HepG2 (cell line): ENCODE data around the gene TAB2. TPM values are rescaled to one million over a fixed set of nuclear protein-coding genes. Genes with fewer than 3 reads are reported as not detected.

Experiments
- ATAC-seq: fragments of 200-7000 bp; cut with Tn5 transposase; 3 replicates; pipeline ENCODE4 v1.9.1; 2020; ENCODE audit warnings: mild to moderate bottlenecking, moderate library complexity
- BruUV-seq: library from RNA; stranded (reverse); fragments of 400-500 nt; replicated peaks from 2 replicates; lab custom pipeline; 2021; lab: Mats Ljungman, UMichigan
- CTCF ChIA-PET: fragments of 300-600 bp; formaldehyde crosslinking; extraction: SDS; loops from one replicate; lab custom pipeline; 2021; ENCODE audit warnings: low total read pairs, inconsistent platforms, low intra/inter-chr PET ratio; lab: Yijun Ruan, JAX
- POLR2A ChIA-PET: fragments of 350-600 bp; sonication (Branson Sonifier 250); formaldehyde crosslinking; loops from one replicate; lab custom pipeline; 2020; ENCODE audit warnings: antibody characterized with exemption, inconsistent platforms; lab: Yijun Ruan, JAX
- DNase-seq: peaks from one replicate; pipeline ENCODE4 v3.0.0-alpha.2; 2015; ENCODE audit warnings: low spot score
- FAIRE-seq: peaks from 3 replicates; lab custom pipeline; 2011; peaks lifted over from hg19 to GRCh38; lab: Jason Lieb, UNC
- H2AFZ ChIP-seq: one replicate; pipeline ENCODE4 v1.6.1; 2011; ENCODE audit warnings: low read length, inconsistent platforms
- H3K27ac ChIP-seq: fragments of 300-600 bp; 3 replicates; pipeline ENCODE4 v1.8.0; 2011; ENCODE audit warnings: mixed run types, mild to moderate bottlenecking, mixed read lengths, low read length, inconsistent platforms; ENCODE audit not compliant: insufficient read depth; ENCODE audit errors: extremely low read length
- H3K27me3 ChIP-seq, 2 experiments: fragments of 200-600 bp in 1 of 2; 2 replicates in 1 of 2; 3 replicates in 1 of 2; pipeline versions ENCODE4 v1.6.0 to v1.8.0; 2011; ENCODE audit warnings: low read length in 2 of 2, mild to moderate bottlenecking in 2 of 2, moderate library complexity in 2 of 2, inconsistent platforms in 1 of 2; ENCODE audit not compliant: insufficient read depth in 2 of 2, control insufficient read depth in 1 of 2
- H3K36me3 ChIP-seq, 2 experiments: fragments of 200-600 bp in 1 of 2; replicated peaks in 1 of 2; 2 replicates in 1 of 2; 3 replicates in 1 of 2; pipeline versions ENCODE4 v1.5.1 to v1.8.0; 2011; ENCODE audit warnings: low read length in 2 of 2, inconsistent platforms in 1 of 2; ENCODE audit not compliant: insufficient read depth in 2 of 2, control insufficient read depth in 1 of 2
- H3K4me1 ChIP-seq: 2 replicates; pipeline ENCODE4 v1.5.1; 2012; ENCODE audit warnings: low read length, inconsistent platforms; ENCODE audit not compliant: insufficient read depth
- H3K4me2 ChIP-seq: 2 replicates; pipeline ENCODE4 v1.6.0; 2011; ENCODE audit warnings: low read depth, low read length, inconsistent platforms
- H3K4me3 ChIP-seq, 3 experiments: fragments of 200-600 bp in 1 of 3; sonication (generic), shearing (Covaris generic) in 1 of 3; replicated peaks in 1 of 3; 2 replicates each; pipeline ENCODE4 v1.5.1; 2011 to 2016; ENCODE audit warnings: low read length in 3 of 3, inconsistent platforms in 2 of 3, low read depth in 2 of 3, mild to moderate bottlenecking in 2 of 3, control low read depth in 1 of 3, mixed read lengths in 1 of 3; ENCODE audit not compliant: insufficient read depth in 1 of 3
- H3K79me2 ChIP-seq: one replicate; pipeline ENCODE4 v1.6.1; 2011; ENCODE audit warnings: low read length, inconsistent platforms; ENCODE audit not compliant: insufficient read depth
- H3K9ac ChIP-seq: 2 replicates; pipeline ENCODE4 v1.6.0; 2011; ENCODE audit warnings: mild to moderate bottlenecking, low read depth, low read length, inconsistent platforms; ENCODE audit not compliant: insufficient read depth
- H3K9me3 ChIP-seq: 2 replicates; pipeline ENCODE4 v1.5.1; 2012; ENCODE audit warnings: mild to moderate bottlenecking, low read length
- H4K20me1 ChIP-seq: 2 replicates; pipeline ENCODE4 v1.6.0; 2011; ENCODE audit warnings: inconsistent platforms, mild to moderate bottlenecking, low read length, moderate library complexity; ENCODE audit not compliant: insufficient read depth
- ATF6 ChIP-seq: sonication (generic); formaldehyde crosslinking; conservative IDR thresholded peaks from 2 replicates; pipeline ENCODE4 v1.4.0; 2020; ENCODE audit warnings: missing genetic modification reagents
- DPF2 ChIP-seq: sonication (generic); formaldehyde crosslinking; IDR thresholded peaks from 2 replicates; pipeline ENCODE4 v1.4.0; 2020; ENCODE audit warnings: mild to moderate bottlenecking, low read depth, missing genetic modification reagents, borderline replicate concordance
- HNRNPK ChIP-seq: fragments of 200-400 bp; formaldehyde crosslinking; IDR thresholded peaks from 2 replicates; pipeline ENCODE4 v1.6.1; 2018; ENCODE audit warnings: low read length, low read depth, moderate library complexity, mild to moderate bottlenecking; ENCODE audit not compliant: poor library complexity, severe bottlenecking
- SALL2 ChIP-seq: sonication (generic); formaldehyde crosslinking; IDR thresholded peaks from 2 replicates; pipeline ENCODE4 v1.8.1; 2023; ENCODE audit warnings: mild to moderate bottlenecking, missing genetic modification reagents, inconsistent platforms
- YEATS2 ChIP-seq: sonication (generic); formaldehyde crosslinking; IDR thresholded peaks from 2 replicates; pipeline ENCODE4 v1.4.0; 2020; ENCODE audit warnings: missing genetic modification reagents, borderline replicate concordance
- WGBS: methylation state at CpG from one replicate; pipeline ENCODE4 v1.1.6; 2017; ENCODE audit warnings: low lambda C conversion rate; 5-methylcytosine and 5-hydroxymethylcytosine counted together
- in situ Hi-C: cut with HindIII; loops from 2 replicates; pipeline ENCODE4 v1.10.0; 2017; ENCODE audit warnings: low pct_unique_long_range_greater_than_20kb; ENCODE audit not compliant: extremely low pct_ligation_motif_present
- intact Hi-C: fragments of 100-400 bp; cut with micrococcal nuclease; formaldehyde crosslinking; loops from one replicate; pipeline ENCODE4 v1.10.0; 2022; ENCODE audit not compliant: unreplicated experiment
- polyA plus RNA-seq, 8 experiments: library from polyadenylated mRNA; depleted of rRNA in 3 of 8; stranded (reverse) in 7 of 8; unstranded in 1 of 8; fragments of >200 nt; fragmentation: Illumina TruSeq in 4 of 8; extraction: Trizol in 4 of 8; gene quantifications; 2 replicates each; pipeline versions ENCODE4 v1.2.1 to v1.2.3, GENCODE V29; 2011 to 2016; ENCODE audit warnings: low read depth in 4 of 8, missing spikeins in 1 of 8, mixed read lengths in 1 of 8; ENCODE audit not compliant: insufficient read depth in 1 of 8
- total RNA-seq, 5 experiments: library from RNA; depleted of rRNA; stranded (reverse); fragments of >200 nt; fragmentation: Illumina TruSeq; extraction: Trizol; gene quantifications; 2 replicates each; pipeline ENCODE4 v1.2.3, GENCODE V29; 2016; ENCODE audit warnings: low read depth in 1 of 5
- TF ChIP-seq, protein P1 (sequence below): sonication (generic); formaldehyde crosslinking; conservative IDR thresholded peaks from 2 replicates; pipeline ENCODE4 v1.8.0; 2022; ENCODE audit warnings: mild to moderate bottlenecking, moderate library complexity, missing genetic modification reagents

TAB2 gene
- total and polyA plus RNA-seq, 2 of the 13 experiments (the other 11 are each of a cell fraction or from before 2014, with no cell fraction given), result 23.7 to 50.2 TPM

DNA sequence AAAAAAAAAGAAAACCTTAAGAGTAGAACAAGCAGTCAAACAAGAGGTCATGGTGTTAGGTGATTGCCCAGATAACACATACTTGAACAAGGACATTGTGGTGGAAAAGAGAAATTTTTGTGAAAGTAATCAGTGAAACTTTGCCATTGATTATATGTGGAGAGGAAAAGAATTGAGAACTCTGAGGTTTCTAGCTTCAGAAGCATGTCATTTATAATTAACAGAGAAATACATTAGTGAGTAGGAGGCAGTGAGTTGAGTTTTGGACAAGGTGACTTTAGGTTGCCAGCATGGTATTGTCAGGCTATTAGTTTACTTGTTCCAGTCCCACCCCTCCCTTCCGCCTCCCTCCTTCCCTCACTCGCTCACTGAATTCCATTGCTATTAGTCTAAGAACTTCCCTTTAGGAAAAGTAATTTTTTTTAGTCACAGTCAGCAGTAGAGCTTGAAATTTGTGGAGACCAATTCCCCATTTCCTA, 17.2 kb downstream of the TAB2 start:
- peaks cover 63% of the 10 kb centered on the region for H3K4me1 ChIP-seq
- ChIA-PET POLR2A (interaction anchor here (1.4 kb wide), 1 partner anchor 18 kb away, joined by 4 read pairs; the partner anchor contains the start of gene TAB2), CTCF (no interaction called here)
- TF ChIP-seq YEATS2 (CRISPR knock-in tag), result no peak
- peak; percentile 48 for TF ChIP-seq HNRNPK
- no peak overlapping the region for H3K4me2 ChIP-seq
- H3K79me2 ChIP-seq, result peaks cover 97% of the 10 kb centered on the region
- H3K36me3 ChIP-seq, result no peaks in the 10 kb centered on the region
- in situ Hi-C loops (no loop called here), intact Hi-C loops (no loop called here)
- no peak overlapping the region for H3K4me3 ChIP-seq
- H3K27ac ChIP-seq, result no peak overlapping the region
- H3K9ac ChIP-seq, result no peak overlapping the region
- no peaks in the 10 kb centered on the region for H3K9me3 ChIP-seq
- DNase-seq (no peak), FAIRE-seq (no peak), ATAC-seq (no peak)
- H3K27me3 ChIP-seq, result no peaks in the 10 kb centered on the region
- WGBS, result 96% methylated on average over 2 of the region's 2 CpGs
- H4K20me1 ChIP-seq, result peaks cover 35% of the 10 kb centered on the region
- H2AFZ ChIP-seq, result no peak overlapping the region
- BruUV-seq, result no TSS peak

GRCh38 chr6:149335924-149336608, 18.6 kb downstream of the TAB2 start:
- no peak overlapping the region for H2AFZ ChIP-seq
- BruUV-seq, result no TSS peak
- no peak overlapping the region for H3K4me3 ChIP-seq
- DNase-seq, result no peak
- no peak overlapping the region for H3K4me2 ChIP-seq
- H3K27ac ChIP-seq, result peak overlapping the region; percentile 7
- H3K4me1 ChIP-seq, result peaks cover 51% of the 10 kb centered on the region
- FAIRE-seq, result no peak
- H3K9ac ChIP-seq, result no peak overlapping the region
- H3K79me2 ChIP-seq, result peaks cover 96% of the 10 kb centered on the region
- H3K27me3 ChIP-seq, result no peaks in the 10 kb centered on the region
- H4K20me1 ChIP-seq, result peaks cover 26% of the 10 kb centered on the region; the same call in 1 of the 2 replicates
- no peaks in the 10 kb centered on the region for H3K9me3 ChIP-seq
- H3K36me3 ChIP-seq, result no peaks in the 10 kb centered on the region
- POLR2A ChIA-PET, result no interaction called here
- no peak for ATAC-seq
- CTCF ChIA-PET, result no interaction called here
- in situ Hi-C loops, result no loop called here
- 97% methylated on average over 4 of the region's 4 CpGs for WGBS
- TF ChIP-seq DPF2 (CRISPR knock-in tag) (no peak), ATF6 (CRISPR knock-in tag) (no peak), SALL2 (CRISPR knock-in tag) (no peak)
- TF ChIP-seq, protein P1, sequence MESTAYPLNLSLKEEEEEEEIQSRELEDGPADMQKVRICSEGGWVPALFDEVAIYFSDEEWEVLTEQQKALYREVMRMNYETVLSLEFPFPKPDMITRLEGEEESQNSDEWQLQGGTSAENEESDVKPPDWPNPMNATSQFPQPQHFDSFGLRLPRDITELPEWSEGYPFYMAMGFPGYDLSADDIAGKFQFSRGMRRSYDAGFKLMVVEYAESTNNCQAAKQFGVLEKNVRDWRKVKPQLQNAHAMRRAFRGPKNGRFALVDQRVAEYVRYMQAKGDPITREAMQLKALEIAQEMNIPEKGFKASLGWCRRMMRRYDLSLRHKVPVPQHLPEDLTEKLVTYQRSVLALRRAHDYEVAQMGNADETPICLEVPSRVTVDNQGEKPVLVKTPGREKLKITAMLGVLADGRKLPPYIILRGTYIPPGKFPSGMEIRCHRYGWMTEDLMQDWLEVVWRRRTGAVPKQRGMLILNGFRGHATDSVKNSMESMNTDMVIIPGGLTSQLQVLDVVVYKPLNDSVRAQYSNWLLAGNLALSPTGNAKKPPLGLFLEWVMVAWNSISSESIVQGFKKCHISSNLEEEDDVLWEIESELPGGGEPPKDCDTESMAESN, result 0 out of 2 replicates have a peak, but pooled peaks have one; percentile 17
- TF ChIP-seq, all 625 proteins: peak for 1
- intact Hi-C loops, result no loop called here
